Fibroblast of the aortic adventitia (primary cell): ENCODE data around the gene ARID3A. TPM values are rescaled to one million over a fixed set of nuclear protein-coding genes. Genes with fewer than 3 reads are reported as not detected.
"Not testable (repeated sequence)": the region's sequence is repeated elsewhere in the genome, so short reads cannot be mapped to it uniquely, and the experiment has no call there.

Source experiments
- DNase-seq: peaks from one replicate; pipeline ENCODE4 v3.0.0-alpha.2; 2010; ENCODE audit warnings: low read depth
- H3K4me3 ChIP-seq: 2 replicates; pipeline ENCODE4 v1.5.1; 2011; ENCODE audit warnings: low read depth, mild to moderate bottlenecking, control low read depth, low read length, moderate library complexity
- CTCF ChIP-seq: IDR thresholded peaks from 2 replicates; pipeline ENCODE4 v1.5.1; 2011; ENCODE audit warnings: mild to moderate bottlenecking, low read length, control low read depth, inconsistent platforms; ENCODE audit not compliant: insufficient read depth
- total RNA-seq: library from RNA; depleted of rRNA; stranded (reverse); fragments of >200 nt; gene quantifications from 2 replicates; pipeline ENCODE4 v1.2.3, GENCODE V29; 2012; ENCODE audit warnings: low replicate concordance

The ARID3A gene
- 3.7 and 11.2 TPM in 2 replicates for total RNA-seq

GRCh38 chr19:925526-926322 is at the start of gene ARID3A:
Gene ARID3A, plus strand, starts transcription at chr19:926035. Its CDS starts 3,494 bp downstream, at chr19:929529.
- no peak for TF ChIP-seq CTCF
- peak; percentile 77 for DNase-seq
- H3K4me3 ChIP-seq: peak within 1 kb of the TSS; percentile 88

- DNase-seq: no peak
- TF ChIP-seq CTCF: no peak
- H3K4me3 ChIP-seq: no peak overlapping the region
Measured at GRCh38 chr19:876089-876488, 49.7 kb upstream of the ARID3A start.

GRCh38 chr19:876780-877314 is 49.0 kb upstream of the ARID3A start:
- no peak overlapping the region for H3K4me3 ChIP-seq
- no peak for DNase-seq
- TF ChIP-seq CTCF: no peak

- not testable (repeated sequence) for DNase-seq, H3K4me3 ChIP-seq
Measured at GRCh38 chr19:877992-878660, 47.7 kb upstream of the ARID3A start.

- H3K4me3 ChIP-seq, DNase-seq: not testable (repeated sequence)
Measured at GRCh38 chr19:878751-879561, 46.9 kb upstream of the ARID3A start.

DNA sequence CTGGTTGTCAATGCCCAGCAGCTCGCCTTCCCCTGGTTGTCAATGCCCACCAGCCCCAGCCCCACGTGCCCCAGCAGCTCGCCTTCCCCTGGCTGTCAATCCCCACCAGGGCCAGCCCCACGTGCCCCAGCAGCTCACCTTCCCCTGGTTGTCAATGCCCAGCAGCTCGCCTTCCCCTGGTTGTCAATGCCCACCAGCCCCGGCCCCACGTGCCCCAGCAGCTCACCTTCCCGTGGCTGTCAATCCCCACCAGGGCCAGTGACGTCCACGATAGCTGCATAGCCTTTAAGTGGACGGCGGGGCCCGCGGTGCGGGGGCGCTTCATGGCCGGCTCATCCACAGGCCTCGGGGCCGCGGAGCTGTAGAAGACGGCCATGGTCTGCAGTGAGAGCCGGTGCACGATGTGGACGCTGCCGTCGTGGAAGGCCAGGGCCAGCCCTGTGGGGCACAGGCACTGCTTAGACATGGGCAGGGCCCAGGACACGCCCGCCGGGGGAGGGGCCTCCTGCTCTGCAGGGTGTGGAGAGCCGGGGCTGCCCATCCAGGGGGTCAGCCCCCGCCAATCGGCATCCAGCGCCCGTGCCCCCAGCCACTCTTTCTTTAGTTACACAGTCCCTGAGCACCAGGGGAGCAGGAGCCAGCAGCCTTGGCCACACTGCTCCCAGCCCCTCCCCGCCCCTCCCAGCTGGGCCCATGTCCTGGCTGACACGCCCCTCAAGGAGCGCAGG is 46.0 kb upstream of the ARID3A start:
- DNase-seq: no peak
- no peak for TF ChIP-seq CTCF
- H3K4me3 ChIP-seq: no peak overlapping the region

DNA sequence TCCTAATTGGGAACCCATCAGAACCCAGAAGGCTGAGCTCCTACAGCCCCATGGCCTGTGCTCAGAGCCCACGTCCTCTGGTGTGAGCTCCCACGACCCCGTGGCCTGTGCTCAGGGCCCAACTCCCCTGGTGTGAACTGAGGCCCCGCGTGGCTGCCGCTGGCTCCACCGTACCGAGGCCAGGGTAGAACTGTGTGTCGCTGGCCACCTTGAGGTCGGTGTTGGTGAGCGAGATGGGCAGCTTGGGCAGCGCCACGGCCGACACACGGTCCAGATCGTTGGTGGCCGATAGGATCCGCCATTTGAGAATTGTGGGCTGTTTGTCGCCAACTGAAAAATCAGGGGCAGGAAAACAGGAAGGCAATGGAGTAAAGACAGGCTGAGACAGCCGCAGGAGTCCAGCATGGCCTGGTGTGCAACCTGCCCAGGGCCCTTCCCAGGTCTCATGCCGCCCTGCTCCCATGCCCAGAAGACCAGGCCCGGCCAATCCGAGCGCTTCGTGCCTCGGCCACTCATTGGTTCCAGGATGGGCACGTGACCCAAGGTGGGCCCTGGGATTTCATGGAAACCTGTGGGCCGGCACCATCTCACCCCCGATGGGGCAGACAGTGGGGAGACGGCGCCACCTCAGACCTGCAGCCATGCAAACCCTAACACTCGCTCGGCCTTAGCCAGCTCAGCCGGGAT is 44.3 kb upstream of the ARID3A start:
- no peak for TF ChIP-seq CTCF
- no peak overlapping the region for H3K4me3 ChIP-seq
- DNase-seq: no peak
